Activated CD4-positive, alpha-beta T cell treated with anti-CD3 and anti-CD28 coated beads for 1 hour (primary cell): ENCODE data around the gene IL16.

Experiments
- DNase-seq: peaks from one replicate; pipeline ENCODE4 v3.0.0-alpha.2; 2020

IL16 gene

GRCh38 chr15:81258455-81258854 lies 61.8 kb downstream of the IL16 start:
- DNase-seq = no peak

GRCh38 chr15:81259760-81260298 lies 63.1 kb downstream of the IL16 start:
- no peak for DNase-seq

- no peak for DNase-seq
Observed at GRCh38 chr15:81261172-81261811, 64.6 kb downstream of the IL16 start.

GRCh38 chr15:81263477-81263876 lies 66.8 kb downstream of the IL16 start:
- no peak for DNase-seq

- no peak for DNase-seq
Observed at GRCh38 chr15:81264072-81264857, 67.6 kb downstream of the IL16 start.

- DNase-seq = no peak
Observed at GRCh38 chr15:81265256-81265943, 68.7 kb downstream of the IL16 start.

- peak; percentile 64 for DNase-seq
Observed at GRCh38 chr15:81265944-81266775, 69.5 kb downstream of the IL16 start.

GRCh38 chr15:81268340-81268739 lies 71.7 kb downstream of the IL16 start:
- DNase-seq = no peak

GRCh38 chr15:81268881-81269601 lies 72.4 kb downstream of the IL16 start:
- DNase-seq = no peak

- no peak for DNase-seq
Observed at GRCh38 chr15:81270188-81270587, 73.5 kb downstream of the IL16 start.

- DNase-seq = no peak
Observed at GRCh38 chr15:81270781-81271491, 74.3 kb downstream of the IL16 start.

- DNase-seq = no peak
Observed at GRCh38 chr15:81271761-81272644, 75.3 kb downstream of the IL16 start.

GRCh38 chr15:81273200-81273599 lies 76.5 kb downstream of the IL16 start:
- no peak for DNase-seq

- no peak for DNase-seq
Observed at GRCh38 chr15:81273855-81274254, 77.2 kb downstream of the IL16 start.

- DNase-seq = no peak
Observed at GRCh38 chr15:81274255-81274654, 77.6 kb downstream of the IL16 start.

GRCh38 chr15:81274931-81275707 lies 78.4 kb downstream of the IL16 start:
- peak; percentile 74 for DNase-seq

- no peak for DNase-seq
Observed at GRCh38 chr15:81275711-81276392, 79.2 kb downstream of the IL16 start.

GRCh38 chr15:81276967-81277366 lies 80.3 kb downstream of the IL16 start:
- DNase-seq = no peak

GRCh38 chr15:81277851-81278250 lies 81.2 kb downstream of the IL16 start:
- no peak for DNase-seq
